Dendritic cell treated with granulocyte-macrophage colony-stimulating factor and Interleukin-4, amounts not matched to agents 40 ng/mL and 50 ng/mL, for 4 days (primary cell): ENCODE data around the gene PNMA6A.
"Not testable (repeated sequence)": the region's sequence is repeated elsewhere in the genome, so short reads cannot be mapped to it uniquely, and the experiment has no call there.

Source experiments
- H3K27ac Mint-ChIP-seq: one replicate; pipeline ENCODE4 v1.8.0; 2022; ENCODE audit warnings: mild to moderate bottlenecking, mixed read lengths
- H3K27me3 Mint-ChIP-seq: one replicate; pipeline ENCODE4 v1.8.0; 2022; ENCODE audit warnings: mild to moderate bottlenecking, mixed read lengths
- H3K36me3 Mint-ChIP-seq: one replicate; pipeline ENCODE4 v1.8.0; 2022; ENCODE audit warnings: low read depth, mixed read lengths
- H3K4me1 Mint-ChIP-seq: one replicate; pipeline ENCODE4 v1.8.0; 2022; ENCODE audit warnings: low read depth, mixed read lengths
- H3K4me3 Mint-ChIP-seq: one replicate; pipeline ENCODE4 v1.8.0; 2022; ENCODE audit warnings: mild to moderate bottlenecking, moderate library complexity, mixed read lengths
- H3K9me3 Mint-ChIP-seq: one replicate; pipeline ENCODE4 v1.8.0; 2022; ENCODE audit warnings: mixed read lengths
- intact Hi-C: fragments of 100-400 bp; cut with micrococcal nuclease; formaldehyde crosslinking; loops from one replicate; pipeline ENCODE4 v1.15.0; 2022

Gene PNMA6A

GRCh38 chrX:153061732-153062131 lies 10.5 kb upstream of the PNMA6A start:
- no peak overlapping the region for H3K27ac Mint-ChIP-seq
- no peaks in the 10 kb centered on the region for H3K36me3 Mint-ChIP-seq
- H3K9me3 Mint-ChIP-seq: no peaks in the 10 kb centered on the region
- peaks cover 9% of the 10 kb centered on the region for H3K27me3 Mint-ChIP-seq
- intact Hi-C loops: no loop called here
- no peaks in the 10 kb centered on the region for H3K4me1 Mint-ChIP-seq
- no peak overlapping the region for H3K4me3 Mint-ChIP-seq

GRCh38 chrX:153063315-153063714 lies 8.9 kb upstream of the PNMA6A start:
- Mint-ChIP-seq H3K9me3 (no peaks in the 10 kb centered on the region), H3K4me1 (no peaks in the 10 kb centered on the region), H3K27ac (no peak overlapping the region), H3K36me3 (no peaks in the 10 kb centered on the region), H3K27me3 (no peaks in the 10 kb centered on the region), H3K4me3 (no peak overlapping the region)
- intact Hi-C loops: no loop called here

GRCh38 chrX:153064061-153064460 lies 8.2 kb upstream of the PNMA6A start:
- no peak overlapping the region for H3K4me3 Mint-ChIP-seq
- intact Hi-C loops: no loop called here
- no peaks in the 10 kb centered on the region for H3K27me3 Mint-ChIP-seq
- no peak overlapping the region for H3K27ac Mint-ChIP-seq
- no peaks in the 10 kb centered on the region for H3K9me3 Mint-ChIP-seq
- H3K36me3 Mint-ChIP-seq: no peaks in the 10 kb centered on the region
- H3K4me1 Mint-ChIP-seq: no peaks in the 10 kb centered on the region

GRCh38 chrX:153065389-153065788 lies 6.9 kb upstream of the PNMA6A start:
- Mint-ChIP-seq H3K4me3 (no peak overlapping the region), H3K36me3 (no peaks in the 10 kb centered on the region), H3K27me3 (no peaks in the 10 kb centered on the region), H3K9me3 (no peaks in the 10 kb centered on the region), H3K27ac (no peak overlapping the region), H3K4me1 (no peaks in the 10 kb centered on the region)
- intact Hi-C loops: no loop called here

GRCh38 chrX:153066402-153066801 lies 5.9 kb upstream of the PNMA6A start:
- H3K27ac Mint-ChIP-seq, H3K9me3 Mint-ChIP-seq, H3K27me3 Mint-ChIP-seq, H3K36me3 Mint-ChIP-seq, H3K4me3 Mint-ChIP-seq, intact Hi-C loops, H3K4me1 Mint-ChIP-seq: not testable (repeated sequence)

GRCh38 chrX:153073331-153073730 lies 1.1 kb downstream of the PNMA6A start:
- H3K4me1 Mint-ChIP-seq, intact Hi-C loops, H3K4me3 Mint-ChIP-seq, H3K27me3 Mint-ChIP-seq, H3K27ac Mint-ChIP-seq, H3K36me3 Mint-ChIP-seq, H3K9me3 Mint-ChIP-seq: not testable (repeated sequence)

GRCh38 chrX:153074262-153074899 lies 2.1 kb downstream of the PNMA6A start:
- Mint-ChIP-seq H3K27me3 (peaks cover 2% of the 10 kb centered on the region), H3K36me3 (no peaks in the 10 kb centered on the region), H3K4me1 (no peaks in the 10 kb centered on the region), H3K9me3 (no peaks in the 10 kb centered on the region), H3K4me3 (no peak overlapping the region), H3K27ac (no peak overlapping the region)
- intact Hi-C loops: no loop called here

GRCh38 chrX:153074935-153075334 lies 2.7 kb downstream of the PNMA6A start:
- no peaks in the 10 kb centered on the region for H3K36me3 Mint-ChIP-seq
- intact Hi-C loops: no loop called here
- no peak overlapping the region for H3K4me3 Mint-ChIP-seq
- H3K27me3 Mint-ChIP-seq: peaks cover 2% of the 10 kb centered on the region
- H3K4me1 Mint-ChIP-seq: no peaks in the 10 kb centered on the region
- H3K27ac Mint-ChIP-seq: no peak overlapping the region
- H3K9me3 Mint-ChIP-seq: no peaks in the 10 kb centered on the region

GRCh38 chrX:153075366-153075765 lies 3.1 kb downstream of the PNMA6A start:
- intact Hi-C loops: no loop called here
- Mint-ChIP-seq H3K27ac (no peak overlapping the region), H3K36me3 (no peaks in the 10 kb centered on the region), H3K4me3 (no peak overlapping the region), H3K9me3 (no peaks in the 10 kb centered on the region), H3K4me1 (no peaks in the 10 kb centered on the region), H3K27me3 (peaks cover 2% of the 10 kb centered on the region)

GRCh38 chrX:153077437-153078135 lies 5.3 kb downstream of the PNMA6A start:
- H3K9me3 Mint-ChIP-seq, H3K27ac Mint-ChIP-seq, H3K4me1 Mint-ChIP-seq, H3K27me3 Mint-ChIP-seq, H3K4me3 Mint-ChIP-seq, intact Hi-C loops, H3K36me3 Mint-ChIP-seq: not testable (repeated sequence)

GRCh38 chrX:153083238-153083923 lies 11.1 kb downstream of the PNMA6A start:
- H3K36me3 Mint-ChIP-seq, H3K27me3 Mint-ChIP-seq, H3K9me3 Mint-ChIP-seq, H3K4me1 Mint-ChIP-seq, H3K27ac Mint-ChIP-seq, intact Hi-C loops, H3K4me3 Mint-ChIP-seq: not testable (repeated sequence)

- intact Hi-C loops: no loop called here
- H3K27me3 Mint-ChIP-seq: peaks cover 9% of the 10 kb centered on the region
- no peaks in the 10 kb centered on the region for H3K36me3 Mint-ChIP-seq
- no peak overlapping the region for H3K27ac Mint-ChIP-seq
- no peaks in the 10 kb centered on the region for H3K4me1 Mint-ChIP-seq
- peaks cover 37% of the 10 kb centered on the region for H3K9me3 Mint-ChIP-seq
- no peak overlapping the region for H3K4me3 Mint-ChIP-seq
These were observed 30.2 kb downstream of the PNMA6A start for GRCh38 chrX:153102418-153102817.

GRCh38 chrX:153104959-153105358 lies 32.7 kb downstream of the PNMA6A start:
- not testable (repeated sequence) for H3K4me1 Mint-ChIP-seq, H3K27ac Mint-ChIP-seq
- peaks cover 37% of the 10 kb centered on the region for H3K9me3 Mint-ChIP-seq

GRCh38 chrX:153106092-153106801 lies 34.0 kb downstream of the PNMA6A start:
- intact Hi-C loops, H3K27me3 Mint-ChIP-seq, H3K4me1 Mint-ChIP-seq, H3K36me3 Mint-ChIP-seq, H3K27ac Mint-ChIP-seq, H3K4me3 Mint-ChIP-seq: not testable (repeated sequence)
- peaks cover 27% of the 10 kb centered on the region for H3K9me3 Mint-ChIP-seq

More at GRCh38 chrX:153104959-153105358, 32.7 kb downstream of the PNMA6A start:
- H3K36me3 Mint-ChIP-seq, H3K27me3 Mint-ChIP-seq, intact Hi-C loops, H3K4me3 Mint-ChIP-seq: not testable (repeated sequence)
